Natural killer cell treated with Interleukin-12 subunit alpha and Interleukin-12 subunit beta and Interleukin-15 and Interleukin-18, amount 100 ng/mL, for 72 hours (primary cell): Measurements from ENCODE around the gene ADARB2. TPM values are rescaled to one million over a fixed set of nuclear protein-coding genes. Genes with fewer than 3 reads are reported as not detected.
"Not testable (repeated sequence)": the region's sequence is repeated elsewhere in the genome, so short reads cannot be mapped to it uniquely, and the experiment has no call there.

Experiments
- ATAC-seq, 2 donors: fragments of 150-1000 bp; cut with Tn5 transposase in 1 of 2; sonication (Bioruptor Pico), chemical (Tn5 transposase) in 1 of 2; 2 replicates each; pipeline ENCODE4 v1.10.0; 2021
- DNase-seq: peaks from one replicate; pipeline ENCODE4 v3.0.0; 2022; ENCODE audit warnings: low spot score
- H3K27ac Mint-ChIP-seq, 2 donors: 1 replicate in 1 of 2; 2 replicates in 1 of 2; pipeline ENCODE4 v1.8.0; 2022; ENCODE audit warnings: mixed read lengths in 2 of 2, mild to moderate bottlenecking in 1 of 2, moderate library complexity in 1 of 2
- H3K27me3 Mint-ChIP-seq, 2 donors: 1 replicate in 1 of 2; 2 replicates in 1 of 2; pipeline ENCODE4 v1.8.0; 2022; ENCODE audit warnings: mixed read lengths in 2 of 2
- H3K36me3 Mint-ChIP-seq: one replicate; pipeline ENCODE4 v1.8.0; 2022; ENCODE audit warnings: mixed read lengths
- H3K4me1 Mint-ChIP-seq, 2 donors: 1 replicate in 1 of 2; 2 replicates in 1 of 2; pipeline ENCODE4 v1.8.0; 2022; ENCODE audit warnings: low read depth in 2 of 2, mixed read lengths in 2 of 2, mild to moderate bottlenecking in 1 of 2
- H3K4me3 Mint-ChIP-seq: one replicate; pipeline ENCODE4 v1.8.0; 2022; ENCODE audit warnings: mixed read lengths
- H3K9me3 Mint-ChIP-seq: 2 replicates; pipeline ENCODE4 v1.8.0; 2022; ENCODE audit warnings: mixed read lengths
- total RNA-seq, 2 donors: library from RNA; stranded (reverse); gene quantifications; one replicate each; pipeline ENCODE4 v1.2.3, GENCODE V29; 2022

ADARB2 gene
- total RNA-seq, 2 donors from 2014 or later, result not detected

DNA sequence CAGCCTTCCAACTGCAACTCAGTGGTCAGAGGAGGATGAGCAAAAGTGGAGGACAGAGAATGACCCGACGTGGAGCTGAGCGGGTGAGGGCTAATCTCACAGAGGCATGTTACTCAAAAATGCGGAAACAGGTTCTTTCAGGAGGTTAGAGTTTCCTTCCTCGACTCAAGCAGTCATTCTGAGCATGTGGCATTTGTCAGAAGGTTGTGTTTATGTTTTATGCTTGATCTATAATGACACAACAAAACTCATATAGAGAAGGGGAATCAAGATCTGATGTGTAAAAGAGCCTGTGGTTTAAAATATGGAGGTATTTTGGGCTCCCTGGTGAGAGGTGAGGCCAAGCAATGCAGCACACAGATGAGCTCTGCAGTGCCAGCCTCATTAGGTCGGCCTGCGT lies 311.4 kb downstream of the ADARB2 start:
- H3K36me3 Mint-ChIP-seq, result peaks cover 7% of the 10 kb centered on the region
- H3K4me3 Mint-ChIP-seq, result no peak overlapping the region
- peaks cover 3% of the 10 kb centered on the region for H3K9me3 Mint-ChIP-seq
- no peak overlapping the region for H3K27ac Mint-ChIP-seq
- peaks cover under 1 to 6% of the 10 kb centered on the region in 2 donors for H3K4me1 Mint-ChIP-seq
- no peak for ATAC-seq
- peaks cover 20 to 34% of the 10 kb centered on the region in 2 donors for H3K27me3 Mint-ChIP-seq
- DNase-seq, result no peak

DNA sequence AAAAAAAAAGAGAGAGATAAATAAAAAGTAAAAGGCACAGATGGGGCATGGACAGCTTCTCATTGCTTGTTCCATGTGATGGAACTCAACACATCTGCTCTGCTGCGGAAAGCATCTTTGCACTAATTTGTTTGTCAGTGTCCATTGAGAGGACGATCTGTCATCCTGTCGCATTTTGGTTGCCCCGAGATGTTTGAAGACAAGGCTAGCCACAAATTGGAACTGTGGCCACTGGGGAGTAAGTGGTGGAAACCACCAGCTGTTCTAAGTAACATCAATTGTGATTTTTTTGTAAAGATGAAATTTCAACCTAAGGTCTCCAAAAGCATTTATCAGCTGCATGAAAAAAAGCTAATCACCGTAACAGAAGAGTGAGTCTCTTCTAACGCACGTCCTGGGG lies 312.7 kb downstream of the ADARB2 start:
- Mint-ChIP-seq H3K4me3 (no peak overlapping the region), H3K9me3 (no peaks in the 10 kb centered on the region), H3K27ac (no peak overlapping the region), H3K27me3 (peaks cover 23 to 34% of the 10 kb centered on the region in 2 donors), H3K36me3 (no peaks in the 10 kb centered on the region), H3K4me1 (peaks cover 3 to 14% of the 10 kb centered on the region in 2 donors)
- ATAC-seq (no peak), DNase-seq (no peak)

DNA sequence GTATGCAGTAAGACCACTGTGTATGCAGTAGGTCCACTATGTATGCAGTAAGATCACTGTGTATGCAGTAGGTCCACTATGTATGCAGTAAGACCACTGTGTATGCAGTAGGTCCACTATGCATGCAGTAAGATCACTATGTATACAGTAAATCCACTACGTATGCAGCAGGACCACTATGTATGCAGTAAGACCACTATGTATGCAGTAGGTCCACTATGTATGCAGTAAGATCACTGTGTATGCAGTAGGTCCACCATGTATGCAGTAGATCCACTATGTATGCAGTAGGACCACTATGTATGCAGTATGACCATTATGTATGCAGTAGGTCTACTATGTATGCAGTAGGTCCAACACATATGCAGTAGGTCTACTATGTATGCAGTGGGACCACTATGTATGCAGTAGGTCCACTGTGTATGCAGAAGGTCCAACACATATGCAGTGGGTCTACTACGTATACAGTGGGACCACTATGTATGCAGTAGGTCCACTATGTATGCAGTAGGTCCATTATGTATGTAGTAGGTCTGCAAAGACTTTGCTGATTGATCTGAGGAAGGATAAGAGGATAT lies 313.6 kb downstream of the ADARB2 start:
- Mint-ChIP-seq H3K9me3 (no peaks in the 10 kb centered on the region), H3K27me3 (peaks cover 21 to 31% of the 10 kb centered on the region in 2 donors), H3K4me3 (no peak overlapping the region), H3K4me1 (peaks cover 3 to 14% of the 10 kb centered on the region in 2 donors), H3K36me3 (no peaks in the 10 kb centered on the region), H3K27ac (no peak overlapping the region)
- no peak for DNase-seq
- no peak for ATAC-seq

GRCh38 chr10:1422275-1422674 lies 315.1 kb downstream of the ADARB2 start:
- Mint-ChIP-seq H3K4me1 (peaks cover 3 to 14% of the 10 kb centered on the region in 2 donors), H3K9me3 (no peaks in the 10 kb centered on the region), H3K27me3 (peaks cover 21 to 31% of the 10 kb centered on the region in 2 donors), H3K36me3 (no peaks in the 10 kb centered on the region), H3K27ac (no peak overlapping the region), H3K4me3 (no peak overlapping the region)
- DNase-seq, result no peak
- ATAC-seq, result no peak

- H3K4me1 Mint-ChIP-seq, result peaks cover 3 to 12% of the 10 kb centered on the region in 2 donors
- H3K27ac Mint-ChIP-seq, result no peak overlapping the region
- peaks cover 21 to 29% of the 10 kb centered on the region in 2 donors for H3K27me3 Mint-ChIP-seq
- DNase-seq (no peak), ATAC-seq (peak; percentile 76 to 77)
- H3K4me3 Mint-ChIP-seq, result no peak overlapping the region
- H3K36me3 Mint-ChIP-seq, result no peaks in the 10 kb centered on the region
- H3K9me3 Mint-ChIP-seq, result no peaks in the 10 kb centered on the region
Measured at GRCh38 chr10:1420661-1421362, 316.5 kb downstream of the ADARB2 start.

GRCh38 chr10:1419796-1420610 lies 317.3 kb downstream of the ADARB2 start:
- H3K4me1 Mint-ChIP-seq, result peaks cover 3 to 9% of the 10 kb centered on the region in 2 donors
- H3K9me3 Mint-ChIP-seq, result no peaks in the 10 kb centered on the region
- no peaks in the 10 kb centered on the region for H3K36me3 Mint-ChIP-seq
- no peak for DNase-seq
- no peak overlapping the region for H3K27ac Mint-ChIP-seq
- ATAC-seq, result no peak
- H3K27me3 Mint-ChIP-seq, result peaks cover 21 to 26% of the 10 kb centered on the region in 2 donors
- no peak overlapping the region for H3K4me3 Mint-ChIP-seq

GRCh38 chr10:1418031-1418550 lies 319.2 kb downstream of the ADARB2 start:
- H3K36me3 Mint-ChIP-seq, result no peaks in the 10 kb centered on the region
- H3K27ac Mint-ChIP-seq, result no peak overlapping the region
- no peak for DNase-seq
- H3K4me3 Mint-ChIP-seq, result no peak overlapping the region
- peaks cover 3 to 9% of the 10 kb centered on the region in 2 donors for H3K4me1 Mint-ChIP-seq
- H3K9me3 Mint-ChIP-seq, result no peaks in the 10 kb centered on the region
- ATAC-seq, result no peak
- H3K27me3 Mint-ChIP-seq, result peaks cover 15 to 28% of the 10 kb centered on the region in 2 donors

DNA sequence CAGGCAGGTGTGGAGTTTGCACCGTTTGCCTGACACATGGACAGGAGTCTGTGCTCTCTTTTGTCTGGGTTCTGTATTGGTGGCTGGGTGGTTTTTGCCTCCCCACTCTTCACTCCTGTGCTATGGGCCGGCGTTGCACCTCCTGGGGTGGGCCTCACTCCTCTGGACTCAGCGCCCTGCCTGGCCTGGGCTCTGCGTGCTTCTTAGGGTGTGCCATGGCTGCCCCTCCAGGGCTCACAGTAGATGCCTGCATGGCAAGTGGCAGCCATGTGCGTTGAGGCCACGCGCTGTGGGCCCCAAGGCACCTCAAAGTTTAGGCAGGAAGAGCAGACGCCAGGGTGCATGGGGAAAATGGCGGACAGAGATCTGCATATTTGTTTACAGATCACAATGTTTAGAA lies 319.8 kb downstream of the ADARB2 start:
- ATAC-seq, result no peak
- Mint-ChIP-seq H3K36me3 (no peaks in the 10 kb centered on the region), H3K9me3 (no peaks in the 10 kb centered on the region), H3K4me1 (peaks cover 3 to 9% of the 10 kb centered on the region in 2 donors), H3K27ac (no peak overlapping the region), H3K27me3 (peaks cover 16 to 33% of the 10 kb centered on the region in 2 donors), H3K4me3 (no peak overlapping the region)
- no peak for DNase-seq

DNA sequence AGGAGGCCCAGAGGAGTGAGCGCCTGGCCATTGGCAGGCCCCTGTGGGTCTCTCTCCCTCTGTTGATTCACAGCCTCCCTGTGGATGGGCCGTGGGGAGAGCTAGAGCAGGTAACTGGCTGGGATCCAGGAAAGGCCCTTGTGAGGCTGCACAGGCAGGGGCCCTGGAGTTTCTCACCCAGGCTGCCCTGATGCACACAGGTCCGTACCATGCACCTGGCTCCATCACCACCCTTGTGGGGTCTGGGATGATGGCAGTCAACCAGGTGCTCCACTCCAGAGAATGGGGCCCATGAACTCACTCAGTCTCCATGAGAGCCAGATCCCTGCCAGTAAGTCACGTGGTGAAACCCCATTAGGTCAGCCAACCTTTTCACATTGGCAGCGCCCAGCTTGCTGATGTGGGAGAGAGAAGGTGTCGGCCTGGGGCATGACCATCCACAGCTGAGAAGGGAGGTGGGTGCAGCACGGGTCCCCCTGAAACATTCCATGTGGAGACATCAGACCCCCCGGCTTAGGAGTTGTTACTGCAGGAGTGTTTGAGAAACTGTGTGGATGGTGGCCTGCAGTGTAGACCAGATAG lies 320.8 kb downstream of the ADARB2 start:
- peaks cover 3 to 9% of the 10 kb centered on the region in 2 donors for H3K4me1 Mint-ChIP-seq
- DNase-seq (no peak), ATAC-seq (no peak)
- peaks cover 12 to 33% of the 10 kb centered on the region in 2 donors for H3K27me3 Mint-ChIP-seq
- H3K4me3 Mint-ChIP-seq, result no peak overlapping the region
- H3K36me3 Mint-ChIP-seq, result no peaks in the 10 kb centered on the region
- H3K9me3 Mint-ChIP-seq, result no peaks in the 10 kb centered on the region
- H3K27ac Mint-ChIP-seq, result no peak overlapping the region

GRCh38 chr10:1414893-1415292 lies 322.4 kb downstream of the ADARB2 start:
- Mint-ChIP-seq H3K27me3 (peaks cover 3 to 23% of the 10 kb centered on the region in 2 donors), H3K36me3 (no peaks in the 10 kb centered on the region), H3K9me3 (no peaks in the 10 kb centered on the region), H3K4me1 (no peaks in the 10 kb centered on the region), H3K27ac (no peak overlapping the region), H3K4me3 (no peak overlapping the region)
- no peak for ATAC-seq
- no peak for DNase-seq

DNA sequence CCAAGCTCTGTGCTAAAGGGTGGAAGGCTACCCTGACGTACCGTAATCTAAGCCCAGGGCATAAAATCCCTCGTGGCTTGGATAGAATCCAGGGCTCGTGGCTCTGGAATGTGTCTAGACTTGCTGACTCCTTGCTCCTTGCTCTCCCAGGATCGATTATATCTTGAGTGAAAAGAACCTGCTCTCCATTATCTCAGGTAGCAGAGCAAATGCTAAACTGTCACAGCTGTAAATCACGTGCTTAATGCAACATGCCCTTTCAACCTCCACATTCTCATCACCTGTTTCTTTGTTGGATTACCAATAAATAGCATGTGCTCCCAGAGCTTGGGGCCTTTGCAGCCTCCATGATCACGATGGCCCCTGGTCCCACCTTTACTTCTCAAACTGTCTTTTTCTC lies 323.0 kb downstream of the ADARB2 start:
- H3K4me3 Mint-ChIP-seq, ATAC-seq, H3K27ac Mint-ChIP-seq, DNase-seq, H3K4me1 Mint-ChIP-seq, H3K36me3 Mint-ChIP-seq, H3K9me3 Mint-ChIP-seq: not testable (repeated sequence)
- H3K27me3 Mint-ChIP-seq, result peaks cover 3 to 19% of the 10 kb centered on the region in 2 donors

- ATAC-seq, result no peak
- Mint-ChIP-seq H3K27ac (no peak overlapping the region), H3K36me3 (no peaks in the 10 kb centered on the region), H3K27me3 (peaks cover 3 to 19% of the 10 kb centered on the region in 2 donors), H3K9me3 (no peaks in the 10 kb centered on the region), H3K4me1 (no peaks in the 10 kb centered on the region), H3K4me3 (no peak overlapping the region)
- DNase-seq, result no peak
Measured at GRCh38 chr10:1413823-1414222, 323.5 kb downstream of the ADARB2 start.

DNA sequence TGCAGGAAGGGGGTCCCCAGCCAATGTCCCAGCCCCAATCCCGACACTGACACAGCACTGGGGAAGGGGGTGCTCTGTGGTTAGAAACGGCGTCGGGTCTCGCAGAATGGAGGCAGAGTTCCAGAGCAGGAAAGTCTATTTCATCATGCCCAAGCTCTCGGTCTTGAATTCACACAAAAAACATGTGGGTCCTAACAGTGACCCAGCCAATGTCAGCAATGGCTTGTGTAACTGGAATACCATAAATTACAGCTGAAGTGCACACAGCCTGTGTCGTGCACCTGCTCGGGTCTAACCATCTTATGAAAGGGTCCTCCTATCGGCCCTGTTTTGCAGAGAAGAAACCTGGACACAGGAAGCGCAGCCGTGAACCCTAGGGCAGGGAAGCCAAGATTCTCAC lies 324.1 kb downstream of the ADARB2 start:
- Mint-ChIP-seq H3K27ac (no peak overlapping the region), H3K4me3 (no peak overlapping the region), H3K36me3 (no peaks in the 10 kb centered on the region), H3K9me3 (no peaks in the 10 kb centered on the region), H3K27me3 (peaks cover 3 to 19% of the 10 kb centered on the region in 2 donors), H3K4me1 (no peaks in the 10 kb centered on the region)
- no peak for DNase-seq
- no peak for ATAC-seq
